G401 (cell line): ENCODE results near the gene ATAD3A. TPM values are rescaled to one million over a fixed set of nuclear protein-coding genes. Genes with fewer than 3 reads are reported as not detected.
"Not testable (repeated sequence)": the region's sequence is repeated elsewhere in the genome, so short reads cannot be mapped to it uniquely, and the experiment has no call there.

Experiments used
- DNase-seq: peaks from one replicate; pipeline ENCODE4 v3.0.0-alpha.2; 2015; ENCODE audit warnings: low spot score
- in situ Hi-C: cut with HindIII; loops from 2 replicates; pipeline ENCODE4 v1.10.0; 2016; ENCODE audit warnings: low sequenced_read_pairs, mixed read lengths
- total RNA-seq: library from RNA; depleted of rRNA; stranded (reverse); fragments of >200 nt; shearing (Covaris generic); gene quantifications from 2 replicates; pipeline ENCODE4 v1.2.3, GENCODE V29; 2014

ATAD3A gene
- total RNA-seq, 1 experiment from 2014 or later, result 111 TPM

DNA sequence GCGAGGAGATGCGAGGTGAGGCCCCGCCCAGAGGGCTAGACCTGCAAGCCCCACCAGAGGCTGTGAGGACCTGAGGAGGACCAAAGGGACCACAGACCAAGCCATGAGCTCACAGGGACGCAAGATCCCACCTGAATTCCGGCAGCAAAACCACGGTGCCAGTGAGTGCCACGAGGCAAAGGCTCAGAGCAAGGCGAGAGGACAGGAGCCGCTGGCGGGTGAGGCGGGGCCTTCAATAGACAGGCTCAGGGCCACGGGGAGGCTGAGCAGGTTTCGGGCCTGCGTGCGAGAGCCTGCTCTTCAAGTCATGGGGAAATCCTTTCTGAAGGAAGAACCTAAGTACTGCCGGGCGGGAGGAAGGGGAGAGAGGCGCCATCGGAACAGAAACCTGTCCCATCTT is 35.5 kb downstream of the ATAD3A start:
- in situ Hi-C loops, result no loop called here
- DNase-seq, result no peak

DNA sequence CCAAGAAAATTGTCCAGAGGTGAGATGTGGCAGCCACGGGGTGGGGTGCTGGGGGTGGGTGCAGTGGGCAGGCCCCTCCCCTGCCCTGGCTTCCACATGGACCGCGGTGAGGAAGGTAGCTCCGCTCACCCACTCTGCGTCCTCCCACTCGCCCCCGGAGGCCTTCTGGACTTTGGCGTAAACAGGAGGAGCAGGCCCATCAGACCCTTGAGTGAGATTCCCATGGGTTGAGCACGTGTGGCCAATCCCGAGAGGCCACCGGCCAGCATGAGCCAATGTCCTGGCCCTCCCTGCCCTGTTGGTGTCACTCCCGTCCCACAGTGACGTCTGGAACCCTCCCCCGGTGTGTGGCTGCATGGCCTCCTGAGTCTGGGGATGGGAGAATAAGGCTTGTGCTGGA is 36.6 kb downstream of the ATAD3A start:
- in situ Hi-C loops, result no loop called here
- DNase-seq, result no peak

DNA sequence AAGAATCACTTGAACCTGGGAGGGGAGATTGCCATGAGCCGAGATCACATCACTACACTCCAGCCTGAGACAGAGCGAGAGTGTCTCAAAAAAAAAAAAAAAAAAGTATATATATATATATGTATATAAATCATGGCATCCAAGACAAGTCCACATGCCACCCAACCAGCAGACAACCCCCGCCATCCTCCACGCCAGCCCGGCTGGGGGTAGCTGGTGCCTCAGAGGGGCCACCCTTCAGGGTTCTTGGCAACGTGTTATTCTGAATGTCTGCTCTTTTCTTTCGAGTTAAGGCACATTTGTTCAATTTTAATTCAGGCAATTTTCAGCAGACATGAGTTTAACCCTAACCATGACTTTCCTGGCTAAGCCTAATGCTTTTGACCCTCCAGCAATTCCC is 38.1 kb downstream of the ATAD3A start:
- in situ Hi-C loops, result no loop called here
- DNase-seq, result no peak

GRCh38 chr1:1550591-1551432 is 38.9 kb downstream of the ATAD3A start:
- in situ Hi-C loops, result no loop called here
- DNase-seq, result peak; percentile 35

GRCh38 chr1:1551524-1552262 is 39.7 kb downstream of the ATAD3A start:
- in situ Hi-C loops, result no loop called here
- no peak for DNase-seq

DNA sequence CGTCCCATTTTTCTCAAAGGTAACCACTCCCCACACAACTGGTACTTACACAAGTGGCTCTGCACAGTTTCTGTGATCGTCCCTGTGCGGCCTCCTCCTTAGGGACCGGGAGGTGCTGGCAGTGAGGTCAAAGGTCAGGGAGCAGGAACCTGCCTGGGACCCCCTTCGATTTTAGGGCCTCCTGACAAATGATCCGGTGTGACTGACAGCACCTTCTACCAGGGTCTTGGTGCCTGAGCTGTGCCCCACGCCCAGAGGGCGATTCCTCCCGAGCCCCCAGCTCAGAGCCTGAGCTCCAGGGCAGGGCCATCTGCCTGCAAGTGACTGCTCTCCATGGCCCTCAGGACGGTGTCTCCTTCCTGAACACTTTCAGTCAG is 40.3 kb downstream of the ATAD3A start:
- in situ Hi-C loops, result no loop called here
- DNase-seq, result no peak

- in situ Hi-C loops, result no loop called here
Measured at GRCh38 chr1:1553821-1554494, 42.0 kb downstream of the ATAD3A start.

GRCh38 chr1:1554550-1554925 is 42.6 kb downstream of the ATAD3A start:
- in situ Hi-C loops, result no loop called here
- no peak for DNase-seq

More at GRCh38 chr1:1553821-1554494, 42.0 kb downstream of the ATAD3A start:
- DNase-seq, result no peak

- peak; percentile 74 for DNase-seq
- in situ Hi-C loops, result no loop called here
Measured at GRCh38 chr1:1554926-1555915, 43.3 kb downstream of the ATAD3A start.

DNA sequence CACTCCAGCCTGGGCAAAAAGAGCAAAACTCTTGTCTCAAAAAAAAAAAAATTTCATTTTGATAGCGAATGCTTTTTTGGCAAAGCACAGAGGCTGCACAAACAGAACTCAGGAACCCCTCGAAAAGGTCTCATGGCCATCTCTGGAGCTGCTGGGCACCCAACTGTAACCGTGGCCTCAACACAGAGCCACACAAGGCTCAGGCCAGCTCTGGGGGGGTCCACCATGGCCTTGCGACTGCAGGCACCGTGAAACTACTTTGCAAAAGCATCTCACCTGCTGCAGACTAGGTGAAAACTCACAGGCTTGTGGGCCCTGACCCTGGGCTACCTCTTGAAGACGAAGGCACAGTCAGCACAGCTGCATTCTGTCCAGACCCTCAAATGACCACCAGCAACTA is 44.5 kb downstream of the ATAD3A start:
- DNase-seq, result no peak
- in situ Hi-C loops, result no loop called here

DNA sequence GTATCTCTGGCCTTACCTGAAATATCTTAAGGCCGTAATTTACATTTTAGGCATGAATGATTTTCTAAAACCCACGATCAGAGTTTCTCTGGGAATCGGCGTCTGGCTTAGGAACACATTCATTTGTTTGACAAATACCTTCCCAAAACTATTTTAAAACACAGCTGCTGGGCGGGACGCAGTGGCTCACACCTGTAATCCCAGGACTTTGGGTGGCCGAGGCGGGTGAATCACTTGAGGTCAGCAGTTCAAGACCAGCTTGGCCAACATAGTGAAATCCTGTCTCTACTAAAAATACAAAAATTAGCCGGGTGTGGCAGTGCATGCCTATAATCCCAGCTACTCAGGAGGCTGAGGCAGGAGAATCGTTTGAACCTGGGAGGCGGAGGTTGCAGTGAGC is 45.0 kb downstream of the ATAD3A start:
- DNase-seq, in situ Hi-C loops: not testable (repeated sequence)

DNA sequence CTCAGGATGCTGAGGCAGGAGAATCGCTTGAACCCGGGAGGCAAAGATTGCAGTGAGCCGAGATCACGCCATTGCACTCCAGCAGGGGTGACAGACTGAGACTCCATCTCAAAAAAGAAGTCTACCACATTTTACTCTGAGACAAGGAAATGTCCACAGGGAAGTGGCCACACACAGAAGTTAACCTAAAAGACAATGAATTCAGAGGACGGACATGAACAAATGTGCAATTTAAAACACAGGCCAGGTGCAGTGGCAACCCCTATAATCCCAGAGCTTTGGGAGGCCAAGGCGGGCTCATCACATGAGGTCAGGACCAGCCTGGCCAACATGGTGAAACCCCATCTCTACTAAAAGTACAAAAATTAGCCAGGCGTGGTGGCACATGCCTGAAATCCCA is 45.7 kb downstream of the ATAD3A start:
- in situ Hi-C loops, DNase-seq: not testable (repeated sequence)

GRCh38 chr1:1558591-1558990 is 46.6 kb downstream of the ATAD3A start:
- no peak for DNase-seq
- in situ Hi-C loops, result no loop called here

GRCh38 chr1:1559066-1559465 is 47.1 kb downstream of the ATAD3A start:
- DNase-seq, result no peak
- in situ Hi-C loops, result no loop called here

- in situ Hi-C loops, result loop anchor here (10.0 kb wide), 1 partner anchor 185 kb away; the partner anchor contains the start of gene AURKAIP1
- DNase-seq, result no peak
Measured at GRCh38 chr1:1560178-1560577, 48.2 kb downstream of the ATAD3A start.

- in situ Hi-C loops, result loop anchor here (10.0 kb wide), 1 partner anchor 187 kb away; the partner anchor contains the start of gene AURKAIP1
- DNase-seq, result no peak
Measured at GRCh38 chr1:1561801-1562470, 50.0 kb downstream of the ATAD3A start.

- DNase-seq, result no peak
- in situ Hi-C loops, result loop anchor here (10.0 kb wide), 1 partner anchor 188 kb away; the partner anchor contains the start of gene AURKAIP1
Measured at GRCh38 chr1:1562556-1563195, 50.7 kb downstream of the ATAD3A start.

- in situ Hi-C loops, result loop anchor here (10.0 kb wide), 1 partner anchor 189 kb away; the partner anchor contains the start of gene AURKAIP1
- DNase-seq, result no peak
Measured at GRCh38 chr1:1563688-1564087, 51.7 kb downstream of the ATAD3A start.
